Brain microvascular endothelial cell (primary cell): ENCODE data around the gene SAAL1.

ENCODE experiments used
- DNase-seq: peaks from one replicate; pipeline ENCODE4 v3.0.0-alpha.2; 2020
- H3K27ac ChIP-seq: fragments of 250-450 bp; sonication (Bioruptor Pico); 2 replicates; pipeline ENCODE4 v1.5.1; 2020; ENCODE audit warnings: mild to moderate bottlenecking, moderate library complexity
- H3K27me3 ChIP-seq: fragments of 250-450 bp; sonication (Bioruptor Pico); replicated peaks from 2 replicates; pipeline ENCODE4 v1.5.1; 2020; ENCODE audit warnings: mild to moderate bottlenecking
- H3K36me3 ChIP-seq: fragments of 250-450 bp; sonication (Bioruptor Pico); replicated peaks from 2 replicates; pipeline ENCODE4 v1.5.1; 2020; ENCODE audit warnings: mild to moderate bottlenecking
- H3K4me3 ChIP-seq: 2 replicates; pipeline ENCODE4 v1.5.1; 2011; ENCODE audit warnings: low read depth, mild to moderate bottlenecking, control low read depth, low read length, moderate library complexity
- in situ Hi-C: cut with HindIII; loops from 2 replicates; pipeline ENCODE4 v1.10.0; 2017; ENCODE audit warnings: low sequenced_read_pairs, low pct_ligation_motif_present
- TF ChIP-seq, protein P1 (sequence below): IDR thresholded peaks from 2 replicates; pipeline ENCODE4 v1.5.1; 2011; ENCODE audit warnings: low read depth, mild to moderate bottlenecking, moderate library complexity, low read length, control low read depth, inconsistent platforms; ENCODE audit errors: missing control alignments

The SAAL1 gene

GRCh38 chr11:18075444-18075843 lies 30.4 kb downstream of the SAAL1 start:
- H3K27me3 ChIP-seq = no peaks in the 10 kb centered on the region
- no peak for DNase-seq
- in situ Hi-C loops = no loop called here
- no peak overlapping the region for H3K27ac ChIP-seq
- no peak overlapping the region for H3K4me3 ChIP-seq
- H3K36me3 ChIP-seq = peaks cover 8% of the 10 kb centered on the region
- TF ChIP-seq, protein P1, sequence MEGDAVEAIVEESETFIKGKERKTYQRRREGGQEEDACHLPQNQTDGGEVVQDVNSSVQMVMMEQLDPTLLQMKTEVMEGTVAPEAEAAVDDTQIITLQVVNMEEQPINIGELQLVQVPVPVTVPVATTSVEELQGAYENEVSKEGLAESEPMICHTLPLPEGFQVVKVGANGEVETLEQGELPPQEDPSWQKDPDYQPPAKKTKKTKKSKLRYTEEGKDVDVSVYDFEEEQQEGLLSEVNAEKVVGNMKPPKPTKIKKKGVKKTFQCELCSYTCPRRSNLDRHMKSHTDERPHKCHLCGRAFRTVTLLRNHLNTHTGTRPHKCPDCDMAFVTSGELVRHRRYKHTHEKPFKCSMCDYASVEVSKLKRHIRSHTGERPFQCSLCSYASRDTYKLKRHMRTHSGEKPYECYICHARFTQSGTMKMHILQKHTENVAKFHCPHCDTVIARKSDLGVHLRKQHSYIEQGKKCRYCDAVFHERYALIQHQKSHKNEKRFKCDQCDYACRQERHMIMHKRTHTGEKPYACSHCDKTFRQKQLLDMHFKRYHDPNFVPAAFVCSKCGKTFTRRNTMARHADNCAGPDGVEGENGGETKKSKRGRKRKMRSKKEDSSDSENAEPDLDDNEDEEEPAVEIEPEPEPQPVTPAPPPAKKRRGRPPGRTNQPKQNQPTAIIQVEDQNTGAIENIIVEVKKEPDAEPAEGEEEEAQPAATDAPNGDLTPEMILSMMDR = no peak

- no peaks in the 10 kb centered on the region for H3K27me3 ChIP-seq
- H3K27ac ChIP-seq = no peak overlapping the region
- in situ Hi-C loops = no loop called here
- TF ChIP-seq, protein P1 = no peak
- H3K4me3 ChIP-seq = no peak overlapping the region
- no peaks in the 10 kb centered on the region for H3K36me3 ChIP-seq
- DNase-seq = no peak
These were observed 34.7 kb downstream of the SAAL1 start for GRCh38 chr11:18071098-18071705.

DNA sequence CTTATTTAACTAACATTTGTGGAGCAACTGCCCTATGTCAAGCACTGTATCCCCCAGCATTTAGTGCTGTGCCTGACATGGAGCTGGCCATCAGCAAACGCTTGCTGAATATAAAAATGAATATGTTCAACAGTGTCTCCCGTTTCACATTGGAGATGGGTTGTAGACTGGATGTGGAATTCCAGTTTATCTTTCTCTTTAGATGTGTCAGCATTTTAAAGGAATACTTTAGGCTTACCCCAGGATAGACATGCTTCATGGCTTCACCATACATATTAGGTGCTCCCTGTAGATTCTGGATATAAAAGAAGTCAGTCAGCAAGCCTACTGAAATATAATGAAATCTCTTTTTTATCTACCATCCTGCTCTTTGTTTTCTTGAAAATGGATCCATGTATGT lies 38.5 kb downstream of the SAAL1 start:
- H3K27ac ChIP-seq = no peak overlapping the region

DNA sequence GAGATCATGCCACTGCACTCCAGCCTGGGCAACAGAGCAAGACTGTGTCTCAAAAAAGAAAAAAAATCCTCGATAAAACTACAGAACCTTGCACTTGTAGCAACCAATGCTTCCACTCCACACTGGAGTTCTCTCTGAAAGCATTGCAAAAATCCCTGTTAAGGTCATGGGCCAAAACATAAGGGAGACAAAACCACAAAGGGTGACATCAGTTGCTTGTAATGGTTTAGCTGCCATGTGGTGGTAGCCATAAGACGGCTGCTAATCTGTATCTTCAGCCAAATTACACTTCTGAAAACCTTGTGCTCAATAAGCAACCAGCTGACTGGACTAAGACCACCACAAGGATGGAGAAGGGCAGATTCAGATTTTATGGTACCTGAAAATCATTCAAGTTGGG lies 39.3 kb downstream of the SAAL1 start:
- H3K27me3 ChIP-seq = no peaks in the 10 kb centered on the region
- DNase-seq = no peak
- no peak overlapping the region for H3K27ac ChIP-seq
- H3K4me3 ChIP-seq = no peak overlapping the region
- in situ Hi-C loops = no loop called here
- H3K36me3 ChIP-seq = no peaks in the 10 kb centered on the region
- TF ChIP-seq, protein P1 = no peak

More for the DNA sequence above, 38.5 kb downstream of the SAAL1 start:
- DNase-seq = no peak
- Histone ChIP-seq H3K36me3 (no peaks in the 10 kb centered on the region), H3K27me3 (no peaks in the 10 kb centered on the region), H3K4me3 (no peak overlapping the region)
- in situ Hi-C loops = no loop called here
- TF ChIP-seq, protein P1 = no peak

- Histone ChIP-seq H3K4me3 (no peak overlapping the region), H3K27ac (no peak overlapping the region), H3K36me3 (no peaks in the 10 kb centered on the region), H3K27me3 (no peaks in the 10 kb centered on the region)
- in situ Hi-C loops = no loop called here
- no peak for DNase-seq
- TF ChIP-seq, protein P1 = no peak
These were observed 40.3 kb downstream of the SAAL1 start for GRCh38 chr11:18065572-18065971.

DNA sequence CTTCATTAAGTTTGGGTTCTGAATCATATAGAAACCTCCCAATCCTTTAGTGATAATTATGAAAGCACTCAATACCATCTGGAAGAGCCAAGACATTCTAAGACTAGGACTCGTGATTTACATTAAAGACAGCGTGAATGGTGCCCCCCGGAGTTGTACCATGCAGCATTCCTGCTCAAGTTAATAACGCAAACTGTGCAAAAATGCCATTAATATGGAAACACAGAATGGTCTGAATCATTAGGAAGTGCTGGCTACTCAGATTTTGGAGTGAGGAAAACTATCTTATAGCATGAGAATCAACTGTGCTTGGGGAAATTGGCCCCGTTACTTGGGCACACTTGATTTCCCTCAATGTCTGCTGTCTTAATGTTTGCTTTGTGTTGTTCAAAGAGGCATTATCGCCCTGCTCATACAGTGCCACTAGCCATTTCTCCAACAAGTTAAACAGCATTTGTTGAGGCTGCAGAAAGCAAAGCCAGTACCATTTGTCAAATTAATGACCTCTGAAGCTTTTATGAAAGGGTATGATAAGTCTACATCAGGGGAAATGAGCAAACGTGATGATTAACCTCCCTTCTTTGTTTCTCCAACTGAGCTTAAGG lies 41.3 kb downstream of the SAAL1 start:
- no peak for DNase-seq
- in situ Hi-C loops = no loop called here
- Histone ChIP-seq H3K27me3 (no peaks in the 10 kb centered on the region), H3K36me3 (no peaks in the 10 kb centered on the region), H3K27ac (no peak overlapping the region), H3K4me3 (no peak overlapping the region)
- TF ChIP-seq, protein P1 = no peak
